H9 (cell line): Measurements from ENCODE around the gene SLK. TPM values are rescaled to one million over a fixed set of nuclear protein-coding genes. Genes with fewer than 3 reads are reported as not detected.
A peak's percentile ranks its signal among the peaks of the same experiment; 100 is the strongest.

Source experiments
- DNase-seq: peaks from one replicate; pipeline ENCODE4 v3.0.0-alpha.2; 2017
- H2AFZ ChIP-seq: one replicate; pipeline ENCODE4 v1.6.1; 2013; ENCODE audit warnings: mild to moderate bottlenecking, low read length, control low read depth, moderate library complexity
- H2AK5ac ChIP-seq: 2 replicates; pipeline ENCODE4 v1.6.1; 2013; ENCODE audit warnings: low read length, control low read depth, mixed read lengths; ENCODE audit not compliant: insufficient read length
- H2BK120ac ChIP-seq: one replicate; pipeline ENCODE4 v1.6.1; 2013; ENCODE audit warnings: low read depth, mild to moderate bottlenecking, low read length, control low read depth, inconsistent platforms; ENCODE audit not compliant: poor library complexity, severe bottlenecking
- H2BK12ac ChIP-seq: 2 replicates; pipeline ENCODE4 v1.6.1; 2013; ENCODE audit warnings: low read length, control low read depth, mixed read lengths, low read depth; ENCODE audit not compliant: insufficient read length
- H2BK15ac ChIP-seq: 2 replicates; pipeline ENCODE4 v1.6.1; 2013; ENCODE audit warnings: low read depth, low read length, control low read depth
- H2BK20ac ChIP-seq: one replicate; pipeline ENCODE4 v1.6.1; 2013; ENCODE audit warnings: low read depth, mild to moderate bottlenecking, low read length, control low read depth, inconsistent platforms; ENCODE audit not compliant: poor library complexity, severe bottlenecking
- H2BK5ac ChIP-seq: 2 replicates; pipeline ENCODE4 v1.6.1; 2013; ENCODE audit warnings: low read length, control low read depth, mixed read lengths; ENCODE audit not compliant: insufficient read length
- H3K14ac ChIP-seq: 2 replicates; pipeline ENCODE4 v1.6.1; 2013; ENCODE audit warnings: low read length, control low read depth; ENCODE audit not compliant: insufficient read depth
- H3K18ac ChIP-seq: 2 replicates; pipeline ENCODE4 v1.6.1; 2013; ENCODE audit warnings: low read depth, mild to moderate bottlenecking, mixed read lengths, low read length, control low read depth; ENCODE audit not compliant: insufficient read length
- H3K23ac ChIP-seq: 2 replicates; pipeline ENCODE4 v1.6.1; 2013; ENCODE audit warnings: low read length, control low read depth, mixed read lengths, low read depth; ENCODE audit not compliant: insufficient read length
- H3K23me2 ChIP-seq: 2 replicates; pipeline ENCODE4 v1.6.1; 2013; ENCODE audit warnings: low read depth, mild to moderate bottlenecking, mixed read lengths, low read length, control low read depth; ENCODE audit not compliant: insufficient read length, poor library complexity, severe bottlenecking
- H3K27ac ChIP-seq: 2 replicates; pipeline ENCODE4 v1.5.1; 2013; ENCODE audit warnings: low read length, control low read depth, mixed read lengths, low read depth; ENCODE audit not compliant: insufficient read length
- H3K27me3 ChIP-seq: 2 replicates; pipeline ENCODE4 v1.6.1; 2013; ENCODE audit warnings: low read length, control low read depth, inconsistent platforms; ENCODE audit not compliant: insufficient read depth
- H3K4ac ChIP-seq: 2 replicates; pipeline ENCODE4 v1.6.1; 2013; ENCODE audit warnings: low read depth, mild to moderate bottlenecking, control low read depth, inconsistent platforms, low read length, moderate library complexity
- H3K4me1 ChIP-seq: 2 replicates; pipeline ENCODE4 v1.6.1; 2013; ENCODE audit warnings: low read length, control low read depth, inconsistent platforms; ENCODE audit not compliant: insufficient read depth
- H3K4me2 ChIP-seq: 2 replicates; pipeline ENCODE4 v1.6.1; 2013; ENCODE audit warnings: low read length, control low read depth, mixed read lengths; ENCODE audit not compliant: insufficient read length, insufficient read depth
- H3K56ac ChIP-seq: 2 replicates; pipeline ENCODE4 v1.6.1; 2013; ENCODE audit warnings: low read depth, mild to moderate bottlenecking, mixed read lengths, low read length, control low read depth; ENCODE audit not compliant: insufficient read length
- H3K79me1 ChIP-seq: 2 replicates; pipeline ENCODE4 v1.6.1; 2013; ENCODE audit warnings: low read depth, mild to moderate bottlenecking, moderate library complexity, low read length, control low read depth, inconsistent platforms; ENCODE audit not compliant: insufficient read depth, poor library complexity, severe bottlenecking
- H3K79me2 ChIP-seq: 2 replicates; pipeline ENCODE4 v1.6.1; 2013; ENCODE audit warnings: low read length, control low read depth, inconsistent platforms; ENCODE audit not compliant: insufficient read depth
- H3K9ac ChIP-seq: 2 replicates; pipeline ENCODE4 v1.6.1; 2013; ENCODE audit warnings: low read length, control low read depth, mixed read lengths; ENCODE audit not compliant: insufficient read length; ENCODE audit errors: extremely low read depth
- H3K9me3 ChIP-seq: one replicate; pipeline ENCODE4 v1.6.1; 2013; ENCODE audit warnings: low read depth, low read length, inconsistent platforms; ENCODE audit not compliant: control insufficient read depth
- H3T11ph ChIP-seq: one replicate; pipeline ENCODE4 v1.6.1; 2013; ENCODE audit warnings: mild to moderate bottlenecking, low read length, control low read depth, inconsistent platforms
- H4K20me1 ChIP-seq: one replicate; pipeline ENCODE4 v1.6.1; 2013; ENCODE audit not compliant: control insufficient read depth, insufficient read length, insufficient read depth
- H4K5ac ChIP-seq: 2 replicates; pipeline ENCODE4 v1.6.1; 2013; ENCODE audit warnings: low read depth, mild to moderate bottlenecking, mixed read lengths, low read length, control low read depth; ENCODE audit not compliant: insufficient read length
- H4K8ac ChIP-seq: replicated peaks from 2 replicates; pipeline ENCODE4 v1.6.1; 2013; ENCODE audit warnings: low read length, control low read depth, mixed read lengths, low read depth; ENCODE audit not compliant: insufficient read length
- H4K91ac ChIP-seq: 2 replicates; pipeline ENCODE4 v1.6.1; 2013; ENCODE audit warnings: low read depth, mild to moderate bottlenecking, moderate library complexity, mixed read lengths, low read length, control low read depth; ENCODE audit not compliant: insufficient read length
- H3K27ac Mint-ChIP-seq, 3 experiments: 2 replicates in 2 of 3; 3 replicates in 1 of 3; pipeline ENCODE4 v1.8.0; 2020 to 2021; ENCODE audit warnings: mixed read lengths in 3 of 3, mild to moderate bottlenecking in 1 of 3, moderate library complexity in 1 of 3
- H3K27me3 Mint-ChIP-seq: 2 replicates; pipeline ENCODE4 v1.8.0; 2021; ENCODE audit warnings: low read depth, mild to moderate bottlenecking, moderate library complexity, mixed read lengths
- H3K36me3 Mint-ChIP-seq, 3 experiments: 2 replicates in 2 of 3; 3 replicates in 1 of 3; pipeline ENCODE4 v1.8.0; 2020 to 2021; ENCODE audit warnings: low read depth in 3 of 3, mixed read lengths in 3 of 3; ENCODE audit not compliant: insufficient read depth in 1 of 3
- H3K4me1 Mint-ChIP-seq, 2 experiments: 2 replicates each; pipeline ENCODE4 v1.8.0; 2020; ENCODE audit warnings: mixed read lengths in 2 of 2
- H3K4me3 Mint-ChIP-seq, 2 experiments: 2 replicates in 1 of 2; 3 replicates in 1 of 2; pipeline ENCODE4 v1.8.0; 2020 to 2021; ENCODE audit warnings: mild to moderate bottlenecking in 2 of 2, mixed read lengths in 2 of 2, moderate library complexity in 1 of 2
- H3K9me3 Mint-ChIP-seq, 2 experiments: 2 replicates in 1 of 2; 3 replicates in 1 of 2; pipeline ENCODE4 v1.8.0; 2020; ENCODE audit warnings: mild to moderate bottlenecking in 2 of 2, mixed read lengths in 2 of 2, moderate library complexity in 1 of 2
- WGBS: extraction: QIAGEN DNeasy Blood & Tissue Kit; methylation state at CpG from one replicate; pipeline ENCODE4 v1.1.7; 2013; ENCODE audit warnings: missing lambda C conversion rate, low lambda C conversion rate, mixed read lengths; ENCODE audit not compliant: insufficient read length; ENCODE audit errors: extremely low coverage; 5-methylcytosine and 5-hydroxymethylcytosine counted together
- total RNA-seq: library from RNA; stranded (reverse); gene quantifications from 2 replicates; pipeline ENCODE4 v1.2.1, GENCODE V29; 2021
- TF ChIP-seq, protein P1 (sequence below): fragments of 200-600 bp; sonication (generic); conservative IDR thresholded peaks from 3 replicates; pipeline ENCODE4 v1.8.0; 2021; ENCODE audit warnings: antibody characterized with exemption, mild to moderate bottlenecking

The SLK gene
- total RNA-seq, 1 experiment from 2014 or later, result 21.0 TPM

DNA sequence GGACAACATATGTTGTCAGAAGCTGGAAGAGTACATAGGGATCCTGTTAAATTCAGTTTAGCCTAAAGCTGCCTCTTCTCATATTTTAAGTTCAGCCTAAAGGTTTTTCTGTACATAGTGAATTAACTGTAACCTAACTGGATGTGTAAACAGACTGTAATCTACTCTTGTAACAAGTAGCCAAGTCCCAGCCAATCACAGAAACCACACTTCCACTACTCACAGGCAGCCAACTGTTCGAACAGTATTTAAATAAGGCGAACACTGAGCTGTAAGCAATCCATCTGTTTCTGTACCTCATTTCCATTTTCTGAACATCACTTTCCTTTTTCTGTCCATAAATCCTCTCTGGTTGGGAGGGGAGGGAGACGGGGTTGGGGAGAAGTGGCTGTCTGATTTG is 34.0 kb upstream of the SLK start:
- Histone ChIP-seq H2AFZ (no peak overlapping the region), H3K23me2 (no peaks in the 10 kb centered on the region), H2BK20ac (no peak overlapping the region), H4K5ac (no peak overlapping the region), H2BK5ac (no peak overlapping the region), H3K4me2 (no peak overlapping the region), H3K9me3 (no peaks in the 10 kb centered on the region), H3K27ac (no peak overlapping the region), H2BK15ac (no peak overlapping the region), H3K56ac (no peak overlapping the region), H3K23ac (no peak overlapping the region), H4K8ac (no peak overlapping the region), H3K79me2 (no peaks in the 10 kb centered on the region), H3K27me3 (no peaks in the 10 kb centered on the region), H3K9ac (no peak overlapping the region), H3K4ac (no peak overlapping the region), H2AK5ac (no peak overlapping the region), H3K18ac (no peak overlapping the region), H2BK12ac (no peak overlapping the region), H3T11ph (no peak overlapping the region), H2BK120ac (no peak overlapping the region), H3K4me1 (no peaks in the 10 kb centered on the region; the same call in 1 of the 2 replicates), H3K14ac (no peak overlapping the region), H4K20me1 (no peaks in the 10 kb centered on the region), H4K91ac (no peak overlapping the region), H3K79me1 (no peaks in the 10 kb centered on the region)
- Mint-ChIP-seq H3K4me3 (no peak overlapping the region), H3K27me3 (no peaks in the 10 kb centered on the region; the same call in 1 of the 2 replicates), H3K27ac (peak overlapping the region in 1 of 3 experiments; percentile 33; a peak in 1 of 7 replicates), H3K36me3 (no peaks in the 10 kb centered on the region), H3K9me3 (peaks cover 0 to 2% of the 10 kb centered on the region in 2 experiments; a peak in 1 of 5 replicates), H3K4me1 (peaks cover 14 to 18% of the 10 kb centered on the region in 2 experiments)
- no CpG with 5 or more reads among the region's 3 CpGs for WGBS
- no peak for DNase-seq
- TF ChIP-seq, protein P1, sequence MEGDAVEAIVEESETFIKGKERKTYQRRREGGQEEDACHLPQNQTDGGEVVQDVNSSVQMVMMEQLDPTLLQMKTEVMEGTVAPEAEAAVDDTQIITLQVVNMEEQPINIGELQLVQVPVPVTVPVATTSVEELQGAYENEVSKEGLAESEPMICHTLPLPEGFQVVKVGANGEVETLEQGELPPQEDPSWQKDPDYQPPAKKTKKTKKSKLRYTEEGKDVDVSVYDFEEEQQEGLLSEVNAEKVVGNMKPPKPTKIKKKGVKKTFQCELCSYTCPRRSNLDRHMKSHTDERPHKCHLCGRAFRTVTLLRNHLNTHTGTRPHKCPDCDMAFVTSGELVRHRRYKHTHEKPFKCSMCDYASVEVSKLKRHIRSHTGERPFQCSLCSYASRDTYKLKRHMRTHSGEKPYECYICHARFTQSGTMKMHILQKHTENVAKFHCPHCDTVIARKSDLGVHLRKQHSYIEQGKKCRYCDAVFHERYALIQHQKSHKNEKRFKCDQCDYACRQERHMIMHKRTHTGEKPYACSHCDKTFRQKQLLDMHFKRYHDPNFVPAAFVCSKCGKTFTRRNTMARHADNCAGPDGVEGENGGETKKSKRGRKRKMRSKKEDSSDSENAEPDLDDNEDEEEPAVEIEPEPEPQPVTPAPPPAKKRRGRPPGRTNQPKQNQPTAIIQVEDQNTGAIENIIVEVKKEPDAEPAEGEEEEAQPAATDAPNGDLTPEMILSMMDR, result no peak
